Esophagus squamous epithelium (tissue), 5 donors: ENCODE results near the gene CFAP90. TPM values are rescaled to one million over a fixed set of nuclear protein-coding genes. Genes with fewer than 3 reads are reported as not detected.

ENCODE experiments used
- DNase-seq: peaks from one replicate; lab custom pipeline; 2025; lab: John Stamatoyannopoulos, UW
- H3K27ac ChIP-seq, 4 donors: fragments of 200-600 bp; sonication (generic); one replicate each; pipeline ENCODE4 v1.5.1; 2016 to 2019; ENCODE audit warnings: mild to moderate bottlenecking in 1 of 4
- H3K27me3 ChIP-seq, 4 donors: fragments of 200-600 bp; sonication (generic); 1 replicate in 3 of 4; 2 replicates in 1 of 4; pipeline versions ENCODE4 v1.5.1 to v1.6.0; 2017 to 2021; ENCODE audit warnings: antibody characterized with exemption in 1 of 4
- H3K36me3 ChIP-seq, 3 donors: fragments of 200-600 bp; sonication (generic); one replicate each; pipeline ENCODE4 v1.5.1; 2016 to 2019
- H3K4me1 ChIP-seq, 3 donors: fragments of 200-600 bp; sonication (generic); one replicate each; pipeline ENCODE4 v1.5.1; 2017 to 2019
- H3K4me3 ChIP-seq, 4 donors: fragments of 200-600 bp; sonication (generic); 1 replicate in 3 of 4; 2 replicates in 1 of 4; pipeline ENCODE4 v1.5.1; 2016 to 2019; ENCODE audit warnings: mild to moderate bottlenecking in 2 of 4, moderate library complexity in 1 of 4
- H3K9me3 ChIP-seq, 3 donors: fragments of 200-600 bp; sonication (generic); one replicate each; pipeline ENCODE4 v1.5.1; 2016 to 2019
- CTCF ChIP-seq, 6 experiments: fragments of 450-650 bp in 4 of 6; fragments of 200-600 bp in 2 of 6; sonication (generic) in 2 of 6; IDR thresholded peaks; one replicate each; pipeline ENCODE4 v1.5.1; 2016 to 2019; ENCODE audit warnings: antibody characterized with exemption in 6 of 6, mild to moderate bottlenecking in 4 of 6, moderate library complexity in 4 of 6
- POLR2A ChIP-seq, 4 donors: fragments of 450-650 bp; IDR thresholded peaks; one replicate each; pipeline ENCODE4 v1.6.1; 2017; ENCODE audit warnings: antibody characterized with exemption in 4 of 4, mild to moderate bottlenecking in 4 of 4, moderate library complexity in 3 of 4
- WGBS, 2 donors: methylation state at CpG; one replicate each; pipeline ENCODE4 v1.1.5; 2018; 5-methylcytosine and 5-hydroxymethylcytosine counted together
- intact Hi-C: fragments of 100-400 bp; cut with DNase I; formaldehyde crosslinking; loops from one replicate; pipeline ENCODE4 v1.15.0; 2022
- total RNA-seq, 4 donors: library from RNA; depleted of rRNA; stranded (reverse); fragments of >200 nt; gene quantifications; one replicate each; pipeline ENCODE4 v1.1.0, GENCODE V29; 2016
- donor health status: DM: yes; HTN: yes; CAD: no.

CFAP90 gene
- total RNA-seq, 4 donors from 2014 or later = not detected

- intact Hi-C loops = no loop called here
- peaks cover 5 to 100% (median 6%) of the 10 kb centered on the region in 3 donors for H3K36me3 ChIP-seq
Observed at GRCh38 chr5:7881091-7881490, 30.2 kb upstream of the CFAP90 start.

GRCh38 chr5:7878381-7878873, 27.5 kb upstream of the CFAP90 start:
- Histone ChIP-seq H3K27me3 (no peaks in the 10 kb centered on the region), H3K36me3 (peaks cover 5 to 91% (median 6%) of the 10 kb centered on the region in 3 donors), H3K9me3 (no peaks in the 10 kb centered on the region), H3K4me1 (peaks cover 0 to 5% (median 0%) of the 10 kb centered on the region in 3 donors), H3K27ac (no peak overlapping the region), H3K4me3 (no peak overlapping the region)
- TF ChIP-seq POLR2A (IDR thresholded peaks at IDR 0.05) = no peak
- no peak for TF ChIP-seq CTCF (IDR thresholded peaks at IDR 0.05)
- intact Hi-C loops = no loop called here
- no peak for DNase-seq

More at GRCh38 chr5:7881091-7881490, 30.2 kb upstream of the CFAP90 start:
- Histone ChIP-seq H3K27ac (no peak overlapping the region), H3K9me3 (no peaks in the 10 kb centered on the region), H3K4me3 (no peak overlapping the region), H3K27me3 (no peaks in the 10 kb centered on the region), H3K4me1 (peaks cover 0 to 5% (median 0%) of the 10 kb centered on the region in 3 donors)
- WGBS, 2 donors = 88 to 94% methylated on average over 1 to 2 of the region's 4 CpGs
- TF ChIP-seq POLR2A (IDR thresholded peaks at IDR 0.05) = no peak
- TF ChIP-seq CTCF (IDR thresholded peaks at IDR 0.05) = no peak
- no peak for DNase-seq

GRCh38 chr5:7877851-7878250, 26.9 kb upstream of the CFAP90 start:
- no peak overlapping the region for H3K27ac ChIP-seq

GRCh38 chr5:7876867-7877266, 25.9 kb upstream of the CFAP90 start:
- intact Hi-C loops = no loop called here
- H3K4me3 ChIP-seq = no peak overlapping the region
- H3K27me3 ChIP-seq = no peaks in the 10 kb centered on the region
- H3K36me3 ChIP-seq = peaks cover 5 to 86% (median 6%) of the 10 kb centered on the region in 3 donors
- H3K9me3 ChIP-seq = no peaks in the 10 kb centered on the region
- no peak for DNase-seq
- WGBS, 2 donors = 40 to 55% methylated on average over 3 of the region's 3 CpGs
- no peak overlapping the region for H3K27ac ChIP-seq
- peaks cover 0 to 12% (median 0%) of the 10 kb centered on the region in 3 donors for H3K4me1 ChIP-seq
- TF ChIP-seq CTCF (IDR thresholded peaks at IDR 0.05) (no peak), POLR2A (IDR thresholded peaks at IDR 0.05) (no peak)

More at GRCh38 chr5:7877851-7878250, 26.9 kb upstream of the CFAP90 start:
- intact Hi-C loops = no loop called here
- DNase-seq = no peak
- WGBS, 2 donors = 77 to 79% methylated on average over 9 of the region's 9 CpGs
- Histone ChIP-seq H3K27me3 (no peaks in the 10 kb centered on the region), H3K36me3 (peaks cover 5 to 89% (median 6%) of the 10 kb centered on the region in 3 donors), H3K4me1 (peaks cover 0 to 7% (median 0%) of the 10 kb centered on the region in 3 donors), H3K9me3 (no peaks in the 10 kb centered on the region), H3K4me3 (no peak overlapping the region)
- no peak for TF ChIP-seq CTCF (IDR thresholded peaks at IDR 0.05)
- no peak for TF ChIP-seq POLR2A (IDR thresholded peaks at IDR 0.05)

GRCh38 chr5:7875151-7875550, 24.2 kb upstream of the CFAP90 start:
- DNase-seq = no peak
- no peaks in the 10 kb centered on the region for H3K9me3 ChIP-seq
- H3K36me3 ChIP-seq = peaks cover 5 to 73% (median 5%) of the 10 kb centered on the region in 3 donors
- no peaks in the 10 kb centered on the region for H3K27me3 ChIP-seq
- intact Hi-C loops = no loop called here
- no peak overlapping the region for H3K27ac ChIP-seq
- peaks cover 6 to 29% (median 6%) of the 10 kb centered on the region in 3 donors for H3K4me1 ChIP-seq
- 92 to 97% methylated on average over 4 of the region's 4 CpGs for WGBS, 2 donors
- no peak overlapping the region for H3K4me3 ChIP-seq
- TF ChIP-seq CTCF (IDR thresholded peaks at IDR 0.05) (no peak), POLR2A (IDR thresholded peaks at IDR 0.05) (no peak)
